ENCODE measurements around the gene SYCE3.

GRCh38 chr22:50523458-50523805, 39.3 kb downstream of the SYCE3 start:
- TF ChIP-seq CTCF (IDR thresholded peaks at IDR 0.05; ENCODE audit: low read depth, low read length) (no peak), EZH2phosphoT487 (IDR thresholded peaks at IDR 0.05; ENCODE audit: low read depth) (no peak)

Measured in OCI-LY3 (cell line).